IPS DF 6.9 (cell line): ENCODE results near the gene TPST1.

Experiments
- DNase-seq: peaks from one replicate; pipeline ENCODE4 v3.0.0-alpha.2; 2013; ENCODE audit warnings: low read depth, low spot score
- H3K27ac ChIP-seq: one replicate; pipeline ENCODE4 v1.5.1; 2013; ENCODE audit warnings: low read length, control low read depth
- H3K27me3 ChIP-seq: 2 replicates; pipeline ENCODE4 v1.6.1; 2013; ENCODE audit warnings: mild to moderate bottlenecking, low read length; ENCODE audit not compliant: control insufficient read depth, insufficient read depth
- H3K36me3 ChIP-seq: 2 replicates; pipeline ENCODE4 v1.6.1; 2013; ENCODE audit warnings: low read length; ENCODE audit not compliant: control insufficient read depth, insufficient read depth
- H3K4me1 ChIP-seq: 2 replicates; pipeline ENCODE4 v1.6.1; 2013; ENCODE audit warnings: low read length; ENCODE audit not compliant: control insufficient read depth, insufficient read depth
- H3K4me3 ChIP-seq: 2 replicates; pipeline ENCODE4 v1.5.1; 2013; ENCODE audit warnings: mild to moderate bottlenecking, low read length
- H3K9me3 ChIP-seq: 2 replicates; pipeline ENCODE4 v1.6.1; 2013; ENCODE audit warnings: low read length, inconsistent platforms; ENCODE audit not compliant: control insufficient read depth, insufficient read depth
- WGBS: extraction: QIAGEN DNeasy Blood & Tissue Kit; methylation state at CpG from one replicate; pipeline ENCODE4 v1.1.7; 2013; ENCODE audit warnings: mixed read lengths, missing lambda C conversion rate; ENCODE audit not compliant: insufficient read length, insufficient coverage; 5-methylcytosine and 5-hydroxymethylcytosine counted together

Gene TPST1

GRCh38 chr7:66282591-66282935 is 77.4 kb downstream of the TPST1 start:
- no peaks in the 10 kb centered on the region for H3K4me1 ChIP-seq
- no peaks in the 10 kb centered on the region for H3K36me3 ChIP-seq
- no peaks in the 10 kb centered on the region for H3K9me3 ChIP-seq
- H3K4me3 ChIP-seq, result no peak overlapping the region
- no CpG with 5 or more reads among the region's 6 CpGs for WGBS
- H3K27ac ChIP-seq, result no peak overlapping the region
- no peaks in the 10 kb centered on the region for H3K27me3 ChIP-seq
- no peak for DNase-seq

DNA sequence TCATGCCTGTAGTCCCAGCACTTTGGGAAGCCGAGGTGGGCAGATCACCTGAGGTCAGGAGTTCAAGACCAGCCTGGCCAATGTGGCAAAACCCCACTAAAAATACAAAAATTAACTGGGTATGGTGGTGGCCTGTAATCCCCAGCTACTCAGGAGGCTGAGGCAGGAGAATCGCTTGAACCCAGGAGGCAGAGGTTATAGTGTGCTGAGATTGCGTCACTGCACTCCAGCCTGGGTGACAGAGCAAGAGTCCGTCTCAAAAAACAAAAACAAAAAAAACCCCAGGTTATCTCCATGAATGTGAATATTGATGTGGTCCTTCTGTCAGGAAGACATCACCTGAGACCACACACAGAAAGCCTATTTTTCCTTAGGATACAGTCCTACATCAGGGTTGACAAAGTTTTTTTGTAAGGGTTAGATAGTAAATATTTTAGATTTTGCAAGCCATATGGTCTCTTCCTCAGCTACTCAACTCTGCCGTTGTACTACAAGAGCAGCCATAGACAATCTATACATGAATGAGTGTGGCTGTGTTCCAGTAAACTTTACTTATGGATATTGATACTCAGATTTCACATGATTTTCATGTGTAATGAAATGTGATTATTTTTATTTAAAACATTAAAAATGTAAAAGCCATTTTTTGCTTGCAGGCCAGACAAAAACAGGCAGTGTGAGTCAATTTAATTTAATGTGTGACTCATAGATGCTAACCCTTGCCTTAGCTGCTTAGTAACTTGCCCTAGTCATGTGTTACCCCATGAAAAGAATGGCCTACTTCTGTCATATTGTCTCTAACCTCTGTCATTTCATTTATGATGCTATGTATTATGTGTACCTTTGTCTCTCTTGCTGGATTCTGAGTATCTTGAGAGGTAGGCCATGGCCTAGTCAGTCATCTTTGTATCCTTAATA is 78.1 kb downstream of the TPST1 start:
- no CpG with 5 or more reads among the region's 5 CpGs for WGBS
- Histone ChIP-seq H3K27ac (no peak overlapping the region), H3K4me3 (no peak overlapping the region), H3K4me1 (no peaks in the 10 kb centered on the region), H3K9me3 (no peaks in the 10 kb centered on the region), H3K36me3 (no peaks in the 10 kb centered on the region), H3K27me3 (no peaks in the 10 kb centered on the region)
- no peak for DNase-seq

GRCh38 chr7:66296001-66296521 is 90.9 kb downstream of the TPST1 start:
- no peak overlapping the region for H3K27ac ChIP-seq
- no peak overlapping the region for H3K4me3 ChIP-seq
- H3K27me3 ChIP-seq, result no peaks in the 10 kb centered on the region
- no peak for DNase-seq
- H3K9me3 ChIP-seq, result no peaks in the 10 kb centered on the region
- no peaks in the 10 kb centered on the region for H3K4me1 ChIP-seq
- H3K36me3 ChIP-seq, result no peaks in the 10 kb centered on the region
- WGBS, result no CpG with 5 or more reads among the region's 1 CpG

- no peak overlapping the region for H3K4me3 ChIP-seq
These were observed 91.4 kb downstream of the TPST1 start for GRCh38 chr7:66296557-66296956.

DNA sequence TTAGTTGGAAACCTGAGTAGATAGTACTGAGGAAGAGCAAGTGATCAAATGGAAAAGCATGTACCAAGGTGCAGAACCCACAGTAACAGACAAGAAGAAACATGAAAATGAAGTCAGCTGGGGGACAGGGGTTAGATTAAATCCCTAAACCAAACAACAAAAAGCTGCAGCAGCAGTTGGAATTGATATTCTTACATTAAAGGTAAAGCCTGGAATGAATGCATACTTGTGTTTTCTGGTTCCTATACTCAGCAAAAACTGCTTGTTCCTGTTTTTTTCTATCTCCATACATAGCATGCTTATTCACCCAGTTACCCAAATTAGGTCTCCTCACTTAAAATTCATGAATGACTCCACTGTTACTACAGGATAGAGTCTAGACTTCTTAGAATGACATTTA is 92.4 kb downstream of the TPST1 start:
- Histone ChIP-seq H3K4me1 (no peaks in the 10 kb centered on the region), H3K27me3 (no peaks in the 10 kb centered on the region), H3K9me3 (no peaks in the 10 kb centered on the region), H3K27ac (no peak overlapping the region), H3K4me3 (no peak overlapping the region), H3K36me3 (no peaks in the 10 kb centered on the region)
- DNase-seq, result no peak

More at GRCh38 chr7:66296557-66296956, 91.4 kb downstream of the TPST1 start:
- no peaks in the 10 kb centered on the region for H3K36me3 ChIP-seq
- no peak overlapping the region for H3K27ac ChIP-seq
- no CpG with 5 or more reads among the region's 3 CpGs for WGBS
- no peak for DNase-seq
- no peaks in the 10 kb centered on the region for H3K9me3 ChIP-seq
- no peaks in the 10 kb centered on the region for H3K27me3 ChIP-seq
- H3K4me1 ChIP-seq, result no peaks in the 10 kb centered on the region

DNA sequence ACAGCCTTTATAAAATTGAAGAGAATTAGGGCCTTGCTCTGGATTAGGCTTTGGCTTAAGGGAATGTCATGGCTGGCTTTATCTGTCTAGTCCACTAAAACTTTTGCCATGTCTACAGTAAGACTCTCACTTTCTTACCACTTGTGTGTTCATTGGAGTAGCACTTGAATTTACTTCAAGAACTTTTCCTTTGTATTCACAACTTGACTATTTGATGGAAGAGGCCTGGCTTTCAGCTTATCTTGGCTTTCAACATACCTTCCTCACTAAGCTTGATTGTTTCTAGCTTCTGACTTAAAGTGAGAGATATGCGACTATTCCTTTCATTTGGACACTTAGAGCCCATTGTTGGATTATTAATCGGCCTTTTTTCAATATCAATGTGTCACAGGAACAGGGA is 96.1 kb downstream of the TPST1 start:
- H3K27ac ChIP-seq, result no peak overlapping the region
- DNase-seq, result no peak
- no peaks in the 10 kb centered on the region for H3K4me1 ChIP-seq
- no peaks in the 10 kb centered on the region for H3K27me3 ChIP-seq
- WGBS, result no CpG with 5 or more reads among the region's 2 CpGs
- no peak overlapping the region for H3K4me3 ChIP-seq
- no peaks in the 10 kb centered on the region for H3K36me3 ChIP-seq
- H3K9me3 ChIP-seq, result no peaks in the 10 kb centered on the region

DNA sequence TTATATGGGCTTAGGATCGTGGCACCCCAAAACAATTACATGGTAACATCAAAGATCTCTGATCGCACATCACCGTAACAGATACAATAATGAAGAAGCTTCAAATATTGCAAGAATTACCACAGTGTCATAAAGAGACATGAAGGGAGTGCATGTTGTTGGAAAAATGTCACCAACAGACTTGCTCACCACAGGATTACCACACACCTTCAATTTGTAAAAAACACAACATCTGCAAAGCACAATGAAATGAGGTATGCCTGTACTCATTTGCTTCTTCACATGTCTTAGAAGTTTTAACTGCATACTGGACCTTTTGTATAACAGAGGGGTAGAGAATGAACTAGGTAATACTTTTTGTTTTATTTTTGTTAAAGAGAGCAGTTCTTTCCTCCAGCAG is 96.6 kb downstream of the TPST1 start:
- no peak for DNase-seq
- Histone ChIP-seq H3K27me3 (no peaks in the 10 kb centered on the region), H3K9me3 (no peaks in the 10 kb centered on the region), H3K4me1 (no peaks in the 10 kb centered on the region), H3K36me3 (no peaks in the 10 kb centered on the region), H3K27ac (no peak overlapping the region), H3K4me3 (no peak overlapping the region)
- WGBS, result no CpG with 5 or more reads among the region's 3 CpGs

DNA sequence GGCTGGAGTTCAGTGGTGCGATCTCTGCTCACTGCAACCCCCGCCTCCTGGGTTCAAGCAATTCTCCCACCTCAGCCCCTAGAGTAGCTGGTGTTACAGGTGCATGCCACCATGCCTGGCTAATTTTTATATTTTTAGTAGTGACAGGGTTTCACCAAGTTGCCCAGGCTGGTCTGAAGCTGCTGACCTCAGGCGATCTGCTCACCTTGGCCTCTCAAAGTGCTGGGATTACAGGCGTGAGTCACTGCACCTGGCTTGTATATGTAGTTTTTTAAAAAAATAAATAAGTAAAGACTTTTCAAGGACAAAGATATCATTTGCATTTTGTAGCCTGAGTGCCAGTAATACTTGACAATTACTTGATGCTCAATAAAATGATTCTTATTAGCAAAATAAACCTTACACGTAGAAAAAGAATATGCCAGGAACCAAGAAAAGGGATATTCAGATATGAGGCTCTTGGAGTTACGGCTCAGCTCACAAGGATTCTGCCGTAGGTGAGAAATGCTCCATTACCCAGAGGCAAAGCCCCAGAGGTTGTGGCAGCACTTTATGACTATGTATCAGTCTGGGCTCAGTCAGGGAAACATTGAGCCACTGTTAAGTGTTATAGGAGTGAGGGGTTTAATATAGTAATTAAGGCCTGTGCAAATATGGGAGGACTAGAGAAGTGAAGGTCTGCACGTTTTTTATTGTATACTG is 98.5 kb downstream of the TPST1 start:
- H3K27ac ChIP-seq, result no peak overlapping the region
- DNase-seq, result no peak
- no peak overlapping the region for H3K4me3 ChIP-seq
- H3K36me3 ChIP-seq, result no peaks in the 10 kb centered on the region
- H3K9me3 ChIP-seq, result no peaks in the 10 kb centered on the region
- 100% methylated on average over 1 of the region's 8 CpGs for WGBS
- no peaks in the 10 kb centered on the region for H3K27me3 ChIP-seq
- H3K4me1 ChIP-seq, result no peaks in the 10 kb centered on the region

DNA sequence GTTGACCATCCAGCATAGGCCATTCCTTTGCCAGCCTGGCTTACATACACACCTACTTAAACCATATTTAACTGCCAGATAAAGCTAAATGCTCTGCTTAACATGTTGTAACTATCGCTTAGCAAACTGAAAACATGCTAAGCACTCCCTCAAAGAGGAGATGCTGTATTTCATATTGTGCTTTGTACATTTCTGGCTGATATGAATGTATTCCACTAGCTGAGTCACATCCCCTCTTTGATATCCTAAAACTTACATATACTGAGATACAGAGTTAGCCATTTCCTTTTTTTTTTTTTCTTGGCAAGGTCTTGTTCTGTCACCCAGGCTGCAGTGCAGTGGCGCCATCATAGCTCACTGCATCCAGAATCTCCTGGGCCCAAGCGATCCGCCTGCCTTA is 99.4 kb downstream of the TPST1 start:
- no peak for DNase-seq
- H3K9me3 ChIP-seq, result no peaks in the 10 kb centered on the region
- H3K4me3 ChIP-seq, result no peak overlapping the region
- H3K36me3 ChIP-seq, result no peaks in the 10 kb centered on the region
- no peaks in the 10 kb centered on the region for H3K27me3 ChIP-seq
- no CpG with 5 or more reads among the region's 4 CpGs for WGBS
- H3K4me1 ChIP-seq, result no peaks in the 10 kb centered on the region
- no peak overlapping the region for H3K27ac ChIP-seq

GRCh38 chr7:66306243-66306642 is 101.1 kb downstream of the TPST1 start:
- no CpG with 5 or more reads among the region's 2 CpGs for WGBS

More at GRCh38 chr7:66306243-66306642, 101.1 kb downstream of the TPST1 start:
- Histone ChIP-seq H3K4me3 (no peak overlapping the region), H3K27me3 (no peaks in the 10 kb centered on the region), H3K9me3 (no peaks in the 10 kb centered on the region), H3K36me3 (no peaks in the 10 kb centered on the region), H3K27ac (no peak overlapping the region), H3K4me1 (no peaks in the 10 kb centered on the region)
- no peak for DNase-seq
